Measurements from ENCODE around the gene PRDM9. TPM values are rescaled to one million over a fixed set of nuclear protein-coding genes. Genes with fewer than 3 reads are reported as not detected.
"Not testable (repeated sequence)": the region's sequence is repeated elsewhere in the genome, so short reads cannot be mapped to it uniquely, and the experiment has no call there.

The PRDM9 gene
- total RNA-seq, 4 donors from 2014 or later, result not detected

- ATAC-seq (no peak), DNase-seq (no peak)
- no peak overlapping the region for H3K4me3 ChIP-seq
- no peaks in the 10 kb centered on the region for H3K27me3 ChIP-seq
- H3K36me3 ChIP-seq, result no peaks in the 10 kb centered on the region
- intact Hi-C loops (cut with DNase I; ENCODE audit: low total_unique reads) (no loop called here), in situ Hi-C loops (cut with MboI; ENCODE audit: low sequenced_read_pairs in 4 of 4) (no loop called here)
- TF ChIP-seq CTCF (IDR thresholded peaks at IDR 0.05 in 4 of 5, conservative IDR thresholded peaks at IDR 0.05 in 1 of 5), result no peak
- no peak for TF ChIP-seq POLR2A (IDR thresholded peaks at IDR 0.05)
- no peaks in the 10 kb centered on the region for H3K4me1 ChIP-seq
- H3K27ac ChIP-seq, result no peak overlapping the region
- no peaks in the 10 kb centered on the region for H3K9me3 ChIP-seq
These were observed 10.8 kb upstream of the PRDM9 start for GRCh38 chr5:23496576-23496975.

GRCh38 chr5:23506329-23507236 lies 826 bp upstream of the PRDM9 start:
- no peak overlapping the region for H3K4me3 ChIP-seq
- no peak for ATAC-seq
- TF ChIP-seq POLR2A (IDR thresholded peaks at IDR 0.05) (no peak), CTCF (IDR thresholded peaks at IDR 0.05 in 4 of 5, conservative IDR thresholded peaks at IDR 0.05 in 1 of 5) (no peak)
- intact Hi-C loops (cut with DNase I; ENCODE audit: low total_unique reads) (no loop called here), in situ Hi-C loops (cut with MboI; ENCODE audit: low sequenced_read_pairs in 4 of 4) (no loop called here)
- no peaks in the 10 kb centered on the region for H3K36me3 ChIP-seq
- no peaks in the 10 kb centered on the region for H3K9me3 ChIP-seq
- H3K27ac ChIP-seq, result no peak overlapping the region
- no peaks in the 10 kb centered on the region for H3K27me3 ChIP-seq
- no peak for DNase-seq
- no peaks in the 10 kb centered on the region for H3K4me1 ChIP-seq

GRCh38 chr5:23510434-23510833 lies 3.0 kb downstream of the PRDM9 start:
- H3K4me3 ChIP-seq; H3K27ac ChIP-seq; ATAC-seq; H3K4me1 ChIP-seq; H3K9me3 ChIP-seq; H3K27me3 ChIP-seq; intact Hi-C loops (cut with DNase I; ENCODE audit: low total_unique reads); DNase-seq; H3K36me3 ChIP-seq; in situ Hi-C loops (cut with MboI; ENCODE audit: low sequenced_read_pairs in 4 of 4): not testable (repeated sequence)

GRCh38 chr5:23522553-23522952 lies 15.1 kb downstream of the PRDM9 start:
- in situ Hi-C loops (cut with MboI; ENCODE audit: low sequenced_read_pairs in 4 of 4), result no loop called here
- DNase-seq (no peak), ATAC-seq (no peak)
- Histone ChIP-seq H3K9me3 (no peaks in the 10 kb centered on the region), H3K27ac (no peak overlapping the region), H3K27me3 (no peaks in the 10 kb centered on the region), H3K4me1 (no peaks in the 10 kb centered on the region), H3K36me3 (no peaks in the 10 kb centered on the region), H3K4me3 (no peak overlapping the region)
- intact Hi-C loops (cut with DNase I; ENCODE audit: low total_unique reads), result no loop called here
- TF ChIP-seq CTCF (IDR thresholded peaks at IDR 0.05 in 4 of 5, conservative IDR thresholded peaks at IDR 0.05 in 1 of 5) (no peak), POLR2A (IDR thresholded peaks at IDR 0.05) (no peak)

- H3K4me1 ChIP-seq, result no peaks in the 10 kb centered on the region
- in situ Hi-C loops (cut with MboI; ENCODE audit: low sequenced_read_pairs in 4 of 4), result no loop called here
- no peak for ATAC-seq
These were observed 15.6 kb downstream of the PRDM9 start for GRCh38 chr5:23523031-23523430.

More at GRCh38 chr5:23523031-23523430, 15.6 kb downstream of the PRDM9 start:
- no peak for DNase-seq
- TF ChIP-seq POLR2A (IDR thresholded peaks at IDR 0.05), result no peak
- TF ChIP-seq CTCF (IDR thresholded peaks at IDR 0.05 in 4 of 5, conservative IDR thresholded peaks at IDR 0.05 in 1 of 5), result no peak
- Histone ChIP-seq H3K36me3 (no peaks in the 10 kb centered on the region), H3K27ac (no peak overlapping the region), H3K27me3 (no peaks in the 10 kb centered on the region), H3K9me3 (no peaks in the 10 kb centered on the region), H3K4me3 (no peak overlapping the region)
- intact Hi-C loops (cut with DNase I; ENCODE audit: low total_unique reads), result no loop called here

Data from gastrocnemius medialis (tissue), 4 donors.